Astrocyte of the spinal cord (primary cell): Measurements from ENCODE around the gene SH3YL1.

Experiments used
- DNase-seq: peaks from one replicate; pipeline ENCODE4 v3.0.0; 2011; ENCODE audit warnings: low read depth, low spot score
- H3K4me3 ChIP-seq: 2 replicates; pipeline ENCODE4 v1.5.1; 2011; ENCODE audit warnings: low read depth, mild to moderate bottlenecking, low read length, moderate library complexity
- CTCF ChIP-seq: IDR thresholded peaks from 2 replicates; pipeline ENCODE4 v1.5.1; 2012; ENCODE audit warnings: low read depth, mild to moderate bottlenecking, low read length, inconsistent platforms
- in situ Hi-C: cut with HindIII; loops from 2 replicates; pipeline ENCODE4 v1.10.0; 2017; ENCODE audit warnings: low sequenced_read_pairs

Gene SH3YL1

GRCh38 chr2:228518-229278 is 35.1 kb downstream of the SH3YL1 start:
- no peak for DNase-seq
- no peak for TF ChIP-seq CTCF
- in situ Hi-C loops = no loop called here
- no peak overlapping the region for H3K4me3 ChIP-seq

GRCh38 chr2:228115-228514 is 35.7 kb downstream of the SH3YL1 start:
- in situ Hi-C loops = no loop called here
- no peak for DNase-seq
- no peak overlapping the region for H3K4me3 ChIP-seq
- no peak for TF ChIP-seq CTCF

- no peak overlapping the region for H3K4me3 ChIP-seq
- no peak for TF ChIP-seq CTCF
- no peak for DNase-seq
- in situ Hi-C loops = no loop called here
Measured at GRCh38 chr2:223971-224760, 39.7 kb downstream of the SH3YL1 start.

GRCh38 chr2:223451-223850 is 40.4 kb downstream of the SH3YL1 start:
- no peak for DNase-seq
- no peak for TF ChIP-seq CTCF
- in situ Hi-C loops = no loop called here
- H3K4me3 ChIP-seq = no peak overlapping the region

GRCh38 chr2:216068-216467 is 47.8 kb downstream of the SH3YL1 start:
- H3K4me3 ChIP-seq = no peak overlapping the region
- in situ Hi-C loops = no loop called here
- no peak for DNase-seq
- TF ChIP-seq CTCF = no peak

- no peak for DNase-seq
- no peak overlapping the region for H3K4me3 ChIP-seq
- in situ Hi-C loops = no loop called here
- TF ChIP-seq CTCF = no peak
Measured at GRCh38 chr2:213932-214693, 49.7 kb downstream of the SH3YL1 start.
